Stomach (tissue), 19 donors: ENCODE results near the gene RAB3GAP2. TPM values are rescaled to one million over a fixed set of nuclear protein-coding genes. Genes with fewer than 3 reads are reported as not detected.

Source experiments
- DNase-seq, 2 donors: peaks; one replicate each; pipeline versions ENCODE4 v3.0.0 to v3.0.0-alpha.2; 2013 to 2019
- H3K27ac ChIP-seq, 5 donors: fragments of 200-600 bp in 4 of 5; sonication (generic) in 4 of 5; one replicate each; pipeline ENCODE4 v1.5.1; 2013 to 2019; ENCODE audit warnings: mild to moderate bottlenecking in 1 of 5, moderate library complexity in 1 of 5
- H3K27me3 ChIP-seq, 3 donors: fragments of 200-600 bp; sonication (generic); one replicate each; pipeline ENCODE4 v1.5.1; 2017 to 2019; ENCODE audit warnings: mixed run types in 1 of 3
- H3K36me3 ChIP-seq, 4 donors: fragments of 200-600 bp; sonication (generic); 1 replicate in 3 of 4; 2 replicates in 1 of 4; pipeline ENCODE4 v1.5.1; 2016 to 2019
- H3K4me1 ChIP-seq, 4 donors: fragments of 200-600 bp; sonication (generic); one replicate each; pipeline ENCODE4 v1.5.1; 2016 to 2019
- H3K4me3 ChIP-seq, 4 donors: fragments of 200-600 bp; sonication (generic) in 3 of 4; one replicate each; pipeline ENCODE4 v1.5.1; 2016 to 2019; ENCODE audit warnings: mild to moderate bottlenecking in 1 of 4
- H3K9me3 ChIP-seq, 4 donors: fragments of 200-600 bp; sonication (generic); one replicate each; pipeline ENCODE4 v1.5.1; 2016 to 2019
- CTCF ChIP-seq, 7 experiments: fragments of 450-650 bp in 4 of 7; fragments of 200-600 bp in 3 of 7; sonication (generic) in 3 of 7; IDR thresholded peaks; one replicate each; pipeline ENCODE4 v1.5.1; 2016 to 2019; ENCODE audit warnings: antibody characterized with exemption in 7 of 7, control low read depth in 2 of 7, mild to moderate bottlenecking in 1 of 7
- EP300 ChIP-seq: sonication (generic); formaldehyde crosslinking; IDR thresholded peaks from one replicate; pipeline ENCODE4 v1.6.1; 2017; ENCODE audit warnings: antibody characterized with exemption
- POLR2A ChIP-seq, 4 donors: fragments of 450-650 bp; IDR thresholded peaks; one replicate each; pipeline ENCODE4 v1.6.1; 2016; ENCODE audit warnings: antibody characterized with exemption in 4 of 4, control low read depth in 2 of 4, mild to moderate bottlenecking in 1 of 4, moderate library complexity in 1 of 4
- POLR2AphosphoS5 ChIP-seq, 3 donors: sonication (generic); formaldehyde crosslinking; IDR thresholded peaks; one replicate each; pipeline ENCODE4 v1.6.1; 2016; ENCODE audit warnings: antibody characterized with exemption in 3 of 3
- WGBS, 5 donors: extraction: QIAGEN DNeasy Blood & Tissue Kit in 3 of 5; methylation state at CpG; one replicate each; pipeline versions ENCODE4 v1.1.5 to v1.1.7; 2013 to 2018; 5-methylcytosine and 5-hydroxymethylcytosine counted together
- intact Hi-C: fragments of 100-400 bp; cut with DNase I; formaldehyde crosslinking; loops from one replicate; pipeline ENCODE4 v1.15.1; 2023; ENCODE audit warnings: low total_unique reads
- long read RNA-seq, 10 donors: transcript quantifications; one replicate each; lab custom pipeline, GENCODE V29; 2026
- polyA plus RNA-seq, 3 donors: library from polyadenylated mRNA; stranded (reverse); fragments of 200-250 nt; gene quantifications; one replicate each; pipeline ENCODE4 v1.2.3, GENCODE V29; 2013
- total RNA-seq, 5 donors: library from RNA; depleted of rRNA; stranded (reverse); fragments of >200 nt; gene quantifications; one replicate each; pipeline versions ENCODE4 v1.1.0 to v1.2.3, GENCODE V29; 2014 to 2016
- donor health status: healthy with polysubstance abuse.
- donor health status: Bipolar disorder and iron deficiency.
- donor health status: healthy.

The RAB3GAP2 gene, protein sequence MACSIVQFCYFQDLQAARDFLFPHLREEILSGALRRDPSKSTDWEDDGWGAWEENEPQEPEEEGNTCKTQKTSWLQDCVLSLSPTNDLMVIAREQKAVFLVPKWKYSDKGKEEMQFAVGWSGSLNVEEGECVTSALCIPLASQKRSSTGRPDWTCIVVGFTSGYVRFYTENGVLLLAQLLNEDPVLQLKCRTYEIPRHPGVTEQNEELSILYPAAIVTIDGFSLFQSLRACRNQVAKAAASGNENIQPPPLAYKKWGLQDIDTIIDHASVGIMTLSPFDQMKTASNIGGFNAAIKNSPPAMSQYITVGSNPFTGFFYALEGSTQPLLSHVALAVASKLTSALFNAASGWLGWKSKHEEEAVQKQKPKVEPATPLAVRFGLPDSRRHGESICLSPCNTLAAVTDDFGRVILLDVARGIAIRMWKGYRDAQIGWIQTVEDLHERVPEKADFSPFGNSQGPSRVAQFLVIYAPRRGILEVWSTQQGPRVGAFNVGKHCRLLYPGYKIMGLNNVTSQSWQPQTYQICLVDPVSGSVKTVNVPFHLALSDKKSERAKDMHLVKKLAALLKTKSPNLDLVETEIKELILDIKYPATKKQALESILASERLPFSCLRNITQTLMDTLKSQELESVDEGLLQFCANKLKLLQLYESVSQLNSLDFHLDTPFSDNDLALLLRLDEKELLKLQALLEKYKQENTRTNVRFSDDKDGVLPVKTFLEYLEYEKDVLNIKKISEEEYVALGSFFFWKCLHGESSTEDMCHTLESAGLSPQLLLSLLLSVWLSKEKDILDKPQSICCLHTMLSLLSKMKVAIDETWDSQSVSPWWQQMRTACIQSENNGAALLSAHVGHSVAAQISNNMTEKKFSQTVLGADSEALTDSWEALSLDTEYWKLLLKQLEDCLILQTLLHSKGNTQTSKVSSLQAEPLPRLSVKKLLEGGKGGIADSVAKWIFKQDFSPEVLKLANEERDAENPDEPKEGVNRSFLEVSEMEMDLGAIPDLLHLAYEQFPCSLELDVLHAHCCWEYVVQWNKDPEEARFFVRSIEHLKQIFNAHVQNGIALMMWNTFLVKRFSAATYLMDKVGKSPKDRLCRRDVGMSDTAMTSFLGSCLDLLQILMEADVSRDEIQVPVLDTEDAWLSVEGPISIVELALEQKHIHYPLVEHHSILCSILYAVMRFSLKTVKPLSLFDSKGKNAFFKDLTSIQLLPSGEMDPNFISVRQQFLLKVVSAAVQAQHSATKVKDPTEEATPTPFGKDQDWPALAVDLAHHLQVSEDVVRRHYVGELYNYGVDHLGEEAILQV (N-terminal part only)
- total RNA-seq (10 to 100 TPM in 4 of 5 donors, 1 to 10 TPM in 1; 9.8 to 56.0 (median 29.1) TPM), polyA plus RNA-seq (1 to 10 TPM; 3.7 to 5.5 (median 4.6) TPM)
- long read RNA-seq, donor 1: 0 reads
- long read RNA-seq, donor 2, partial matches to known transcripts: 0 of 1 reads
- long read RNA-seq, donor 2, other reads (novel, unspliced or antisense): 0 of 1 reads
- long read RNA-seq, donor 3, partial matches to known transcripts: 0 of 1 reads
- long read RNA-seq, donor 3, other reads (novel, unspliced or antisense): 0 of 1 reads
- long read RNA-seq, donor 4: 0 reads
- long read RNA-seq, donor 5: 0 reads
- long read RNA-seq, donor 6: 0 reads
- long read RNA-seq, donor 7: 0 reads
- long read RNA-seq, donor 8, partial matches to known transcripts: 0 of 1 reads
- long read RNA-seq, donor 8, other reads (novel, unspliced or antisense): 0 of 1 reads
- long read RNA-seq, donor 9: 0 reads
- long read RNA-seq, donor 10: 0 reads

- H3K27me3 ChIP-seq: no peaks in the 10 kb centered on the region
- H3K9me3 ChIP-seq: no peaks in the 10 kb centered on the region
- peak within 1 kb of the TSS; percentile 80 to 85 (median 84) for H3K4me3 ChIP-seq
- 0 to 1% (median 0%) methylated on average over 49 of the region's 49 CpGs for WGBS, 5 donors
- peak within 1 kb of the TSS; percentile 81 to 92 (median 90) for H3K27ac ChIP-seq
- peak in 1 of 4 donors; percentile 26 for TF ChIP-seq POLR2A (IDR thresholded peaks at IDR 0.05)
- TF ChIP-seq POLR2AphosphoS5 (IDR thresholded peaks at IDR 0.05): peak; percentile 74 to 92 (median 81)
- no peak for TF ChIP-seq EP300
- H3K4me1 ChIP-seq: peaks cover 14 to 42% (median 28%) of the 10 kb centered on the region in 4 donors
- H3K36me3 ChIP-seq: peaks cover 0 to 23% (median 13%) of the 10 kb centered on the region in 4 donors
- intact Hi-C loops: no loop called here
- DNase-seq: peak; percentile 96 to 99
Measured at GRCh38 chr1:220272047-220272840, at the start of gene RAB3GAP2. RAB3GAP2 (minus strand) TSS chr1:220272453; CDS start chr1:220272337, 116 bp downstream.

DNA sequence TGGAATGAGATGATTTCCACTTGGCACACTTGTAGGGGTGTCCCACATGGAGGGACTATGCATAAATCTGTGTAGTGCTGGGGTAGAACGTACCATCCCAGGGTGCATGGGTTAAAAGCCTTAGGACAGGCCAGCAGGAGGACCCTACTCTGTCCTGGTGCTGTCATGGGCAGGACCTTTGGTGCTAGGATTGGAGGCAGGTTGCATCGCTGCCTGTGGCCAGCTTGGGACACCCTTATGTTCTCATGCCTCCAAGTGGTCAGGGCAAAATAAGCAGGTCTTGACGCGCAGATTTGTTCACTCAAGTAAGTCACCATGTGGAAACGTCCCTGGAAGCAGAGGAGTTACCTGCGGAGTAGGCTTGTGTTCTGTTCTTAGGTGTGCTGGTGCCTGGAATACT is 49.5 kb upstream of the RAB3GAP2 start:
- Histone ChIP-seq H3K9me3 (no peaks in the 10 kb centered on the region), H3K27me3 (no peaks in the 10 kb centered on the region), H3K36me3 (no peaks in the 10 kb centered on the region), H3K27ac (no peak overlapping the region), H3K4me1 (no peaks in the 10 kb centered on the region), H3K4me3 (no peak overlapping the region)
- 87 to 93% (median 89%) methylated on average over 3 to 6 of the region's 6 CpGs for WGBS, 5 donors
- no peak for DNase-seq
- TF ChIP-seq POLR2A (IDR thresholded peaks at IDR 0.05) (no peak), POLR2AphosphoS5 (IDR thresholded peaks at IDR 0.05) (no peak), CTCF (IDR thresholded peaks at IDR 0.05) (no peak), EP300 (no peak)
- intact Hi-C loops: no loop called here

DNA sequence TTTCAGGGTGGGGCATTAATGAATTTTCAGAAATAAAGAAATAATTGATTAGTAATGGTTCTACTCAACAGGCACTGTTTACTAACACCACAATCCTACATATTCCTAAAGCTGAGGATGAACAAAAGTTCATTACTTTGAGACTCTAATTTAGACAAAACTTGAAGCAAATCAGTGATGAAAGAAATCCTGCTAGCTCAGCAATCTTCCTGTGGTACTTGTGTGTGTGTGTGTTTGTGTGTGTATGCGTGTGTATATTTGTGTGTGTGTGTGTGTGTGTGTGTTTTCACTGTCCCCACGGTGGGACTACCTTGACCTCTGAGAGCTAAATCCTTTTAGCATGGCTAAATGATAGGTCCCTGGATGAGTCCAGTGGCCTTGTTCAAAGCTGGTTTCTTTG is 48.5 kb upstream of the RAB3GAP2 start:
- DNase-seq: no peak
- H3K27me3 ChIP-seq: no peaks in the 10 kb centered on the region
- H3K4me3 ChIP-seq: no peak overlapping the region
- H3K4me1 ChIP-seq: no peaks in the 10 kb centered on the region
- 74 to 84% (median 81%) methylated on average over 2 of the region's 2 CpGs for WGBS, 5 donors
- intact Hi-C loops: no loop called here
- no peaks in the 10 kb centered on the region for H3K36me3 ChIP-seq
- TF ChIP-seq CTCF (IDR thresholded peaks at IDR 0.05) (no peak), POLR2AphosphoS5 (IDR thresholded peaks at IDR 0.05) (no peak), POLR2A (IDR thresholded peaks at IDR 0.05) (no peak), EP300 (no peak)
- H3K9me3 ChIP-seq: no peaks in the 10 kb centered on the region
- no peak overlapping the region for H3K27ac ChIP-seq
